WERI-Rb-1 (cell line): ENCODE results near the gene SMARCAL1.

Source experiments
- DNase-seq: peaks from one replicate; pipeline ENCODE4 v3.0.0-alpha.2; 2020
- H3K27ac ChIP-seq: fragments of 250-450 bp; sonication (Bioruptor Pico); 2 replicates; pipeline ENCODE4 v1.5.1; 2020; ENCODE audit warnings: mild to moderate bottlenecking, moderate library complexity
- H3K27me3 ChIP-seq: fragments of 250-450 bp; sonication (Bioruptor Pico); 2 replicates; pipeline ENCODE4 v1.5.1; 2021; ENCODE audit warnings: mild to moderate bottlenecking, low read depth, moderate library complexity; ENCODE audit not compliant: insufficient read depth, severe bottlenecking
- H3K36me3 ChIP-seq: fragments of 250-450 bp; sonication (Bioruptor Pico); 2 replicates; pipeline ENCODE4 v1.5.1; 2020; ENCODE audit warnings: mild to moderate bottlenecking, moderate library complexity
- H3K4me3 ChIP-seq: 2 replicates; pipeline ENCODE4 v1.5.1; 2011; ENCODE audit warnings: low read depth, mild to moderate bottlenecking, control low read depth, low read length
- H3K9me3 ChIP-seq: fragments of 250-450 bp; sonication (Bioruptor Pico); 2 replicates; pipeline ENCODE4 v1.5.1; 2021; ENCODE audit warnings: mild to moderate bottlenecking, moderate library complexity; ENCODE audit not compliant: severe bottlenecking
- CTCF ChIP-seq: IDR thresholded peaks from 2 replicates; pipeline ENCODE4 v1.5.1; 2011; ENCODE audit warnings: low read depth, mild to moderate bottlenecking, control low read depth, inconsistent platforms, low read length

SMARCAL1 gene

DNA sequence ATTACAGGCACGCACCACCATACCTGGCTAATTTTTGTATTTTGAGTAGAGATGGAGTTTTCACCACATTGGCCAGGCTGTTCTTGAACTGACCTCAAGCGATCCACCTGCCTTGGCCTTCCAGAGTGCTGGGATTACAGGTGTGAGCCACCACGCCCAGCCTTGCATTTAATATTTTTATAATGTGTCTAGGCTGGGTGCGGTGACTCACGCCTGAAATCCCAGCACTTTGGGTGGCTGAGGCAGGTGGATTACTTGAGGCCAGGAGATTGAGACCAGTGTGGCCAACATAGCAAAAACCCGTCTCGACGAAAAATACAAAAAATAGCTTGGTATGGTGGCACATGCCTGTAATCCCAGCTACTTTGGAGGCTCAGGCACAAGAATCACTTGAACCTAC is 89.6 kb downstream of the SMARCAL1 start:
- DNase-seq: no peak
- H3K36me3 ChIP-seq: peaks cover 77% of the 10 kb centered on the region
- no peaks in the 10 kb centered on the region for H3K9me3 ChIP-seq
- no peak for TF ChIP-seq CTCF
- no peak overlapping the region for H3K27ac ChIP-seq
- H3K4me3 ChIP-seq: no peak overlapping the region
- no peaks in the 10 kb centered on the region for H3K27me3 ChIP-seq

- Histone ChIP-seq H3K27ac (no peak overlapping the region), H3K9me3 (no peaks in the 10 kb centered on the region)
These were observed 90.3 kb downstream of the SMARCAL1 start for GRCh38 chr2:216502381-216503158.

GRCh38 chr2:216503159-216503629 is 90.9 kb downstream of the SMARCAL1 start:
- DNase-seq: no peak
- H3K27me3 ChIP-seq: no peaks in the 10 kb centered on the region
- H3K36me3 ChIP-seq: peaks cover 81% of the 10 kb centered on the region
- H3K9me3 ChIP-seq: no peaks in the 10 kb centered on the region
- no peak overlapping the region for H3K27ac ChIP-seq
- H3K4me3 ChIP-seq: no peak overlapping the region
- TF ChIP-seq CTCF: no peak

More at GRCh38 chr2:216502381-216503158, 90.3 kb downstream of the SMARCAL1 start:
- no peak overlapping the region for H3K4me3 ChIP-seq
- TF ChIP-seq CTCF: no peak
- no peak for DNase-seq
- H3K27me3 ChIP-seq: no peaks in the 10 kb centered on the region
- peaks cover 81% of the 10 kb centered on the region for H3K36me3 ChIP-seq

DNA sequence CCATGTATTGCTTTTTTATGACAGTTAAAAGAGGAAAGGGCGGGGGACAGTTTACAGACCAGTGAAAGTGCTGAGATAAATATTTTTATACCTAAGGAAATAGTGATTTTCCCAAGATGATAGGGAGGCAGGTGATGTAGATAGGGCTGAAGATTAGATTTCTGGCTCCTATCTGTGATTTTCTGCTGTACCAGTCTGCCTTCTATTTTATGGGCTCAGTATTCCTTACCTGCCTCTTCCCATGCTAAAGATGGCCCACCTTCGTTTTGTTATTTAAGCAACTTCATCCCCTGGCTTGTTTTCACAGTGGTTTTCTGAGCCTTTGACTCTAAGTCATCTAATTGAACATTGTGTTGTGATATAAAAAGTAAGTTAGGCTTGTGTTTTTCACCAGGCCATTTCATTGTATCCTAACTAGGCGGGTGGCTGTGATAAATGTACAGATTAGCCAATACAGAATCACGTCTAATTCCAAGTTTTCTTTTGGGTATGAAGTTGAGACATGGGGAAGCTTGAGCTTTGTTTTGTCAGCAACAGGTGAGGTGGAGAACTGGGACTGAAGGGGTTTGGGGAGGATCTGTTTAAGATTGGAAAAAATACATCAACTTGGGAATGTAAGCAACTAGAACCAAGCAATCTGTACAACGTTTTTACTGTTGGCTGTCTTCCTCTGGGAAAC is 91.6 kb downstream of the SMARCAL1 start:
- H3K4me3 ChIP-seq: no peak overlapping the region
- no peak for TF ChIP-seq CTCF
- H3K36me3 ChIP-seq: peaks cover 80% of the 10 kb centered on the region
- no peak overlapping the region for H3K27ac ChIP-seq
- H3K9me3 ChIP-seq: no peaks in the 10 kb centered on the region
- no peaks in the 10 kb centered on the region for H3K27me3 ChIP-seq
- DNase-seq: no peak

- Histone ChIP-seq H3K27ac (no peak overlapping the region), H3K27me3 (no peaks in the 10 kb centered on the region), H3K9me3 (no peaks in the 10 kb centered on the region), H3K36me3 (peaks cover 74% of the 10 kb centered on the region), H3K4me3 (no peak overlapping the region)
- no peak for DNase-seq
- TF ChIP-seq CTCF: no peak
These were observed 92.1 kb downstream of the SMARCAL1 start for GRCh38 chr2:216504376-216504762.
